HUES64 (cell line): Measurements from ENCODE around the gene LCE1F. TPM values are rescaled to one million over a fixed set of nuclear protein-coding genes. Genes with fewer than 3 reads are reported as not detected.

Source experiments
- H3K27ac ChIP-seq: 2 replicates; pipeline ENCODE4 v1.7.0; 2013; ENCODE audit warnings: low read depth, low read length, inconsistent platforms
- H3K27me3 ChIP-seq: 2 replicates; pipeline ENCODE4 v1.6.1; 2013; ENCODE audit warnings: mild to moderate bottlenecking, low read length; ENCODE audit not compliant: insufficient read depth
- H3K36me3 ChIP-seq: 2 replicates; pipeline ENCODE4 v1.6.1; 2013; ENCODE audit warnings: mild to moderate bottlenecking, low read length; ENCODE audit not compliant: insufficient read depth
- H3K4me1 ChIP-seq: 2 replicates; pipeline ENCODE4 v1.6.1; 2013; ENCODE audit warnings: mild to moderate bottlenecking, low read length, moderate library complexity; ENCODE audit not compliant: insufficient read depth
- H3K4me3 ChIP-seq: 2 replicates; pipeline ENCODE4 v1.5.1; 2013; ENCODE audit warnings: mild to moderate bottlenecking, low read length, moderate library complexity
- H3K9ac ChIP-seq: 2 replicates; pipeline ENCODE4 v1.6.1; 2013; ENCODE audit warnings: mild to moderate bottlenecking, low read depth, low read length
- H3K9me3 ChIP-seq: 2 replicates; pipeline ENCODE4 v1.6.1; 2013; ENCODE audit warnings: low read depth, low read length; ENCODE audit not compliant: insufficient read depth
- WGBS: fragments of 150-250, 120-280 bp; methylation state at CpG from one replicate; pipeline ENCODE4 v1.1.7; 2013; ENCODE audit warnings: missing lambda C conversion rate; 5-methylcytosine and 5-hydroxymethylcytosine counted together
- polyA plus RNA-seq, 2 experiments: library from polyadenylated mRNA; stranded (reverse); fragments of 50-300 nt; gene quantifications; one replicate each; pipeline ENCODE4 v1.2.3, GENCODE V29; 2013

Gene LCE1F, protein sequence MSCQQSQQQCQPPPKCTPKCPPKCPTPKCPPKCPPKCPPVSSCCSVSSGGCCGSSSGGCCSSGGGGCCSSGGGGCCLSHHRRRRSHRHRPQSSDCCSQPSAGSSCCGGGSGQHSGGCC
- polyA plus RNA-seq (2013, experiment 1 of 2) = not detected
- polyA plus RNA-seq (2013, experiment 2 of 2) = not detected

DNA sequence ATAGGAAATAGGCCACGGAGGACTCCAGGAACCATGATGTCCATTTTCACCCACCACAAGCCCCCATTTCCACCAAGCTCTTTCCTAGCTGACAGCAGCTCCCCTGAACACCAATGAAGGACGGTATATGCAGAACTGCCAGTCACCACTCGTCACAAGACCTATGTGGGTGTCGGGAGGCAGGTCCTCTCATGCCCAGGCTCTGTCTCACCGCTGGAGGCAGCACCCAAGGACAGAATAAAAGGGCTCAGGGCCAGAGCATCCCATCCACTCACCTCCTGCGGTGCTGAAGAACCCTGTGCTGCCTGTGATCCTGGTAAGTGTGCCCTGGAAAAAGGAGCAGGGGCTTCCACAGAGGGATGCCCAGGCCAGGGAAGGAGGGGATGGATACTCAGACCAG, at the start of gene LCE1F:
Gene LCE1F, plus strand, starts transcription at position 266 of the 400 bp plus-strand sequence. CDS start 1,232 bp downstream, outside the sequence.
- Histone ChIP-seq H3K4me3 (no peak within 1 kb of the TSS), H3K4me1 (no peaks in the 10 kb centered on the region), H3K36me3 (no peaks in the 10 kb centered on the region), H3K27me3 (no peaks in the 10 kb centered on the region), H3K27ac (no peak within 1 kb of the TSS), H3K9me3 (peaks cover 81% of the 10 kb centered on the region), H3K9ac (no peak within 1 kb of the TSS)
- WGBS = 58% methylated on average over 6 of the region's 6 CpGs

DNA sequence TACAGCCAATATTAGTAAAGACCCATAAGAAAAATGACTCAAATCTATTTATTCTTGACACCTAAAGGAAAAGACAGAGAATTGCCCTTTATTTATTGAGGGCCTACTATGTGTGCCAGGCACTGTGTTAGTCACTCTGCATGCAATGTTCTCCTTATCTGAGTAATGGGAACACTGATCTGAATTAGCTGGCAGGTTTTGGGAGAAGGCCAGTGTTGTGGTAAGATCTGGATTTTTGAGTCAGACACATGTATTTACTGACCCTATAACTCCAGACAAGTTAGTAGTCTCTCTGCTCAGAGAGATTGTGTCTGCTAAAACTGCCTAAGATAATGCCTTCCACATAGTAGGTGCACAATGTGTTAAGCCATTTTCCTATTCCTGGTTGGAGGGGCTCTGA, 49.7 kb upstream of the LCE1F start:
- no peaks in the 10 kb centered on the region for H3K4me1 ChIP-seq
- no peak overlapping the region for H3K9ac ChIP-seq
- H3K4me3 ChIP-seq = no peak overlapping the region
- peaks cover 92% of the 10 kb centered on the region for H3K9me3 ChIP-seq
- H3K27ac ChIP-seq = no peak overlapping the region
- no peaks in the 10 kb centered on the region for H3K27me3 ChIP-seq
- no peaks in the 10 kb centered on the region for H3K36me3 ChIP-seq

DNA sequence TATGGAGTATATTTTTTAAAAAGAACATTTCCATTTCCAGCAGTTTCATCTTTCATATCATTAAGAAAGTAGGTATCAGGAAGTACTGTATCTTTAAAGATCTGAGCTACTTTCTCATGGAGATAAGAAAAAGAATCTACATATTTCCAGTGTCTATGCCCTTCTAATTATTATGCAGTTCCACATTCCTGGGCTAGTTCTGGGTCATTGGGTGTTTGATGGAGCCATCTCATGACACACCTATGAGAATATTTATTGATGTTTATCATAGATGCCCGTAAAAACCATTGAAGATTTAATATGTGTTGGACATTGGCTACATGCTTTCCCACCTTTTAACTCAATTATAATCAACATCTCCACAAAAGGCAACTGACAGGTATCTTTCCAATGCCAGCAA, 46.0 kb upstream of the LCE1F start:
- H3K36me3 ChIP-seq = no peaks in the 10 kb centered on the region
- H3K9ac ChIP-seq = no peak overlapping the region
- no CpG with 5 or more reads among the region's 1 CpG for WGBS
- H3K27ac ChIP-seq = no peak overlapping the region
- H3K4me1 ChIP-seq = no peaks in the 10 kb centered on the region
- no peaks in the 10 kb centered on the region for H3K27me3 ChIP-seq
- no peak overlapping the region for H3K4me3 ChIP-seq
- peaks cover 89% of the 10 kb centered on the region for H3K9me3 ChIP-seq

DNA sequence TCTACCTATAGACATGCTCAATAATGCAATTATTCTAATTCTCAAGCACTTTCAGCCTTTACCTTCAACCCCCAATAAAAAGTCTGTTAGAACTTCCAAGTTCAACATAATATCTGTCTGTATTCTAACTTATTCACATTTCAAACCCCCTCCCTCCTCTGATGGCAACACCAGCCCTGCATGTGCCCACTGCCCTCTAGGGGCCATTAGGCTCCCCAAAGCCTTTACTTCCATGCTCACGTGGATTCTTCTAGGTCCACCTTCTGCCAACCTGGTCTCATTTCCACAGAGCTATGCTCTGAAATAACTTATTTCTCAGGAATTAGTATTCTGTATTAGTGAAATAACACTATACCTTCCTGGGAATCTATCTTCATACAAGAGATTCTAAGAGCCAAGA, 39.3 kb upstream of the LCE1F start:
- WGBS = 32% methylated on average over 1 of the region's 1 CpG
- Histone ChIP-seq H3K9me3 (peaks cover 92% of the 10 kb centered on the region), H3K27ac (no peak overlapping the region), H3K36me3 (no peaks in the 10 kb centered on the region), H3K4me3 (0 out of 2 replicates have a peak overlapping the region, but pooled peaks have one; percentile 4), H3K27me3 (no peaks in the 10 kb centered on the region), H3K9ac (no peak overlapping the region), H3K4me1 (no peaks in the 10 kb centered on the region)

DNA sequence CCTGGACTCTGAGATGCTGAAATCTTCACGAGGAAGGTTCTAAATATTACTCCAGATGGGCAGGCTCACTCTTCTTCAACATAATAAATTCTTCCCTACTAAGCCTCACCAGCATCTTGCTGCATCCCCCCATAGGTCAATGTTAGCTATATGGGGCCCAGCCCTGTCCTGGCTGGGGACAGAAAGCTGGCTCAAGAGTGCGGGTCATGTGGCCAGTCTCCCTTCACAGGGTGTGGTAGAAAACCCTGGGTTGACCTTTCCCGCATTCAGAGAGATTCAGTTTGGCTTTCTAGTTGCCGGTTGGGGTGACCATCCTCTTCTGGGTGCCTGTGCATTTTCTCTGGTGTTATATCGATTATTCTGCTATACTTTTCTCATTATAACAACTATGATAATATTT, 36.9 kb upstream of the LCE1F start:
- H3K9me3 ChIP-seq = peaks cover 96% of the 10 kb centered on the region
- H3K4me3 ChIP-seq = no peak overlapping the region
- no peaks in the 10 kb centered on the region for H3K36me3 ChIP-seq
- no peak overlapping the region for H3K27ac ChIP-seq
- WGBS = 63% methylated on average over 4 of the region's 5 CpGs
- H3K27me3 ChIP-seq = no peaks in the 10 kb centered on the region
- H3K4me1 ChIP-seq = no peaks in the 10 kb centered on the region
- H3K9ac ChIP-seq = no peak overlapping the region

DNA sequence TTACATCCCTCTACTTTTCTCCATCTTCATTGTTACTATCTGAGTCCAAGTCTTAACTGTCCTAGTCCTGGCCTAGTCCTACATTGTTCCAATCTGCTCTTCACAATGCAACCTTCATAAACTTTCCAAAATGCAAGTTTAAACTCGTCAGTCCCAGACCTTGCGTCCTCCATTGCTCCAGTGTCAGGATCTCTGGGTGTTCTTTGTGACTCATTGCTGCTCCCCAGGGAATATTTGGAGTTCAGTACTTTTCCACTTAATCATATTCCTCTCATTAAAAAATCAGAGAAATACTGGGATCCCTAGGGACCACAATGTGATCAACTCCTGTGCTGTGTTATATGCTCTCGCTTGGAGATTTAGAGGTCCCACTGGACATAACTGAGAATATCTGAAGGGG, 35.1 kb upstream of the LCE1F start:
- Histone ChIP-seq H3K4me1 (no peaks in the 10 kb centered on the region), H3K36me3 (no peaks in the 10 kb centered on the region), H3K27ac (no peak overlapping the region), H3K9ac (no peak overlapping the region), H3K27me3 (no peaks in the 10 kb centered on the region), H3K9me3 (peaks cover 98% of the 10 kb centered on the region), H3K4me3 (no peak overlapping the region)
- WGBS = 80% methylated on average over 3 of the region's 3 CpGs

DNA sequence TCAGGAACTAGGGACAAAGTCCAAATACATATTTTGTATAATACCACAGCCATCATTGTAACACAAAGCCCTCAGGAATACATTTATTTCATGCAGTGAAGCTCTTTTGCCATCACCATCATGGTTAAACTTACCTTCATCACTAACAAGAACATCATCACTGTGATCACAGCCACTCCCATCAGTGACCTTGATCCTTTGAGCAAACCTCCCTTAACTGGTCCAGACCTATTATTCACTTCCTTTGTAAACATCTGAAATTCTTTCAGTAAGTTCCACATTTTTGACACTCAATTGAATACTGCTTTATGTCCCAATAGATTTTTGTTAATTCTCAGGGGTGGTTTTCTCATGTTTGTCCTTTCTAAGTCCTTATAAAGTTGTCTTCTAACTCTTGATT, 33.3 kb upstream of the LCE1F start:
- H3K27me3 ChIP-seq = no peaks in the 10 kb centered on the region
- no peak overlapping the region for H3K4me3 ChIP-seq
- H3K36me3 ChIP-seq = no peaks in the 10 kb centered on the region
- no peaks in the 10 kb centered on the region for H3K4me1 ChIP-seq
- H3K27ac ChIP-seq = no peak overlapping the region
- no peak overlapping the region for H3K9ac ChIP-seq
- H3K9me3 ChIP-seq = peaks cover 98% of the 10 kb centered on the region

DNA sequence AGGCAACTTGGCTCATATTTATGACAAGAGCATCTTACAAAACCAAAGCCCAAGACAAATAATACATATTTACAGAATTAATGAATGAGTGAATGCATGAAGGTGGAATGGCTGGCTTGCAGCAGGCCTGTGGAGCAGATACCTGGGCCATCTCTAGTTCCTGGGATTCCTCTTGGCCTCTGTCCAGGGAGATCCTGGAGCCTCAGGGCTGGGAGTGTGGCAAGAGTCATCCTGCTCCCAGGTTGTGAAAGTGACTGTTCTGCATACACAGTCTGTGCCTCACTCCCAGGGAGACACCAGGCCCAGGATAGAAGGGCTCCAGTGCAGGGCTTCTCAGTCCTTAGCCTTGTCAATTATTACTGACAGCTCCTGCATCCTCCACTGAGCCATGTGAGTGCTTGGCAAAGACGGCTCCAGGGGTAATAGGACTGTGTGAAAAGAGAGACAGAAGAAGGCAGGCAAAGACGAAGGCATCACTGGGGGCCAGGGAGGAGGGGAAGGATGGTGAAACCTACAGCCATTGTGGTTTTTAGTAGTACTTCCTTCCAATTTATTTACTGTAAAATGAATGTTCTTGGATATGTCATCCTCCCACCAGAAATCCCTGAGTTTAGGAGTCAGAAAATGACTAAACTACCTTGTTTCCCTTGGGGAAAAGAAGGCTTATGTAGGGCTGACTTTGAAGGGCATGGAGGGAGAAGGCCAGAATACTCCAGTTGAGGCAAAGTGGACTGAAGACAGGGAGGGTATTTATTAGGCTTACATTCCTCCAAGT, 31.4 kb upstream of the LCE1F start:
- no peaks in the 10 kb centered on the region for H3K36me3 ChIP-seq
- H3K4me3 ChIP-seq = no peak overlapping the region
- 54% methylated on average over 2 of the region's 2 CpGs for WGBS
- H3K9ac ChIP-seq = no peak overlapping the region
- H3K9me3 ChIP-seq = peaks cover 98% of the 10 kb centered on the region
- no peaks in the 10 kb centered on the region for H3K4me1 ChIP-seq
- no peak overlapping the region for H3K27ac ChIP-seq
- no peaks in the 10 kb centered on the region for H3K27me3 ChIP-seq

DNA sequence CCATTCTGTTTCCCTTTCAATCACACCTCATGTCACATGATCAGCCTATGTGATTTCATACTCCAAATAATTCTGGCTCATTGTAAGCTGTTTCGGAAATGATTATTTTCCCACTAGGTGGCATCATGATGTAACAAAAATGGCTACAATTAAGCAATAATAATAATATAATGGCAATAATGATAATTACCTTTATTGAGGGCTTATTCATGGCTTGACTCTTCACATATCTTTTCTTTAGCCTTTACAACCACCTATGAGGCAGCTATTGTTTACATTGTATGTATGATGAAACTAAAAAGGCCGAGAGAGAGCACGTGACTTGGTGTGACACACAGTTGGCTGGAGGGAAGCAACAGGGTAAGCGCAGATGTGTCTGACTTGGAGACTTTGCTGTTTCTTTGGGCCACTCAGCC, 29.6 kb upstream of the LCE1F start:
- Histone ChIP-seq H3K4me1 (no peaks in the 10 kb centered on the region), H3K9me3 (peaks cover 93% of the 10 kb centered on the region), H3K36me3 (no peaks in the 10 kb centered on the region), H3K4me3 (no peak overlapping the region), H3K9ac (no peak overlapping the region), H3K27me3 (no peaks in the 10 kb centered on the region), H3K27ac (no peak overlapping the region)
- WGBS = 95% methylated on average over 4 of the region's 4 CpGs

DNA sequence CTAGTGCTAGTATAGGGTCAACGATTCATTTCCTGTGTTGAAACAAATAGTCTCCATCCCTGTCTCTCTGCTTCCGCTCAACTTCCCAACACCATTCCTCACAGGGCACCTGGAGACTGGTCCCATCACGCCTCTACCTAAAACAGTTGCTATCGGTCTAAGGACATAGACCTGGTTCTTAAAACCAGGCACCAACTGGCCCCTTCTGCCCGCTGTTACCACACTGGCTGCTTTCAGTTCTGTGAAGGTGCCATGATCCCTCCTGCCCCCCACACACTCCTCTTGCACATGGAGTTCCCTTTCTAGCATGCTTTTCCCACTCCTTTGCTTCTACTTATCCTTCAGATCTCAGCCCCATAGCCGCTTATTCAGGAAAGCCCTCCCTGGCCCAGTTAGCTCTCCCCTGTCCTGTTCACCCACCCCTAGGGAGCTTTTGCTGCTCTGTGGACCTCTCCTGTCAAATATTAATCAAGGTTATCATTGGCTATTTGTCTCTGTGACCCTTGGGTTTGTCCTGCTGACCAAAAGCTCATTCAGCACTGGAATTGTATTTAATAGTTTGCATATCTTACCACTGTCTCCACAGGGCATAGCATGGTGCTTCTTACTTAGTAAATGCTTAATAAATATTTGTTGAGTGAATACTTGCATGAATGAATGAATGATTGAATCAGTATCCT, 29.0 kb upstream of the LCE1F start:
- peaks cover 94% of the 10 kb centered on the region for H3K9me3 ChIP-seq
- H3K4me3 ChIP-seq = no peak overlapping the region
- H3K36me3 ChIP-seq = no peaks in the 10 kb centered on the region
- H3K9ac ChIP-seq = no peak overlapping the region
- 83% methylated on average over 6 of the region's 6 CpGs for WGBS
- H3K27me3 ChIP-seq = no peaks in the 10 kb centered on the region
- H3K4me1 ChIP-seq = no peaks in the 10 kb centered on the region
- H3K27ac ChIP-seq = no peak overlapping the region

DNA sequence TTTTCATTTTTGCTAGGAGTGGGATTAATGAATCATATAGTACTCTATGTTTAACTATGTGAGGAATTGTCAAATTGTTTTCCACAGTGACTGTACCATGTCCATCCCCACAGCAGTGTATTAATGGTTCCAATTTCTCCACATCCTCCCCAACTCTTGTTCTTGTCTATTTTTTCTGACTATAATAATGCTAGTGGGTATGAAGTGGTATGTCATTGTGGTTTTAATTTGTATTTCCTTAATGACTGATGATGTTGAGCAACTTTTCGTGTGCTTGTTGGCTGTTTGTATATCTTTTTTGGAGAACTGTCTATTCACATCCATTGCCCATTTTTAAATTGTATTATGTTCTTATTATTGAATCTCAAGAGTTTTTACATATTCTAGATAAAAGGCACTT, 27.1 kb upstream of the LCE1F start:
- WGBS = 33% methylated on average over 1 of the region's 1 CpG
- no peaks in the 10 kb centered on the region for H3K27me3 ChIP-seq

More for the DNA sequence above, 27.1 kb upstream of the LCE1F start:
- peaks cover 94% of the 10 kb centered on the region for H3K9me3 ChIP-seq
- no peak overlapping the region for H3K4me3 ChIP-seq
- no peaks in the 10 kb centered on the region for H3K4me1 ChIP-seq
- no peak overlapping the region for H3K27ac ChIP-seq
- H3K9ac ChIP-seq = no peak overlapping the region
- H3K36me3 ChIP-seq = no peaks in the 10 kb centered on the region
